A549 (cell line): ENCODE measurements around the gene MYPOP.

Source experiments
- CEBPB ChIP-seq, 2 experiments: fragments of >200 bp in 1 of 2; sonication (Bioruptor Twin) in 1 of 2; formaldehyde crosslinking in 1 of 2; IDR thresholded peaks; 2 replicates each; pipeline ENCODE4 v1.6.1; 2012 to 2016
- TF ChIP-seq, protein P1 (sequence below): fragments of >200 bp; sonication (Bioruptor Twin); formaldehyde crosslinking; IDR thresholded peaks from 3 replicates; pipeline ENCODE4 v1.5.1; 2016

DNA sequence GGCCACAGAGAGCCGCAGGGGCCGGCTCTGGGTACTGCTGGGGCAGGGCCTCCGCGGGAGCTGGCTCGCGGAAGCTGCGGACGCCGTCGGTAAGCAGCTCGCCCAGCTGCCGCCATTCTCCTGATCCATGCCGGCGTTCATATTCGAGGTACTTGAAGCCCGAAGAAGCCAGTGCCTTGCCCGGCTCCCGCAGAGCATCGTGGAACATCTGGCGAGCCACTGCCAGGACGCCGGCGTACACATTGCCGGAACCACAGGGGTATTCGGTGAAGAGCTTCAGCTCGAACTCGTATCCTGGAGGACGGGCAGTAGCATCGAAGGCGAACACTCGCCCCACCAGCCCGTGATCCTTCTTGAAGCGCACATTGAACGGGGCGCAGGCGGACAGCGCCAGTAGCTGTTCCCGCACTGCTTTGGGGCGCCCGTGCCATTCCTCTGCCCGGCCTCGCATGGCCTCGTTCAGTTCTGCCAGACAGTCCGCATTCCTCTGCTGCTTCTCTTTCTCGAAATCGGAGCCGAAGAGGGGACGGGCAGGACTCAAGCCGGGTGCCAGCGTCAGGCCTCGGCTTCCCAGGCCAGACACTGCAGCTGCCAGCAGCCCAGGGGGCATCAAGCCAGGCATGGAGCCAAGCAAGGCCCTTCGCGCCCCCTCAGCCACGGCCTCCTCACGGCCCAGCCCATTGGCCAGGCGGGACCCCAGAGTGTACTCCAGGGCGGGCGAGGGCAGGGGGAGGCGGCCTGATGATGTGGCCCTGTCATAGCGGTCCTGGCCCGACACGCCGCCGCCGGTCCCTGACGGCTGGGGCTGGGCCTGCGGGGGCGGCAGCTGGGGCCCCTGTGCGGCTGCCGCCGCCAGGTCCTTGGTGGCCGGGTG, 17.5 kb downstream of the MYPOP start:
- TF ChIP-seq, protein P1, sequence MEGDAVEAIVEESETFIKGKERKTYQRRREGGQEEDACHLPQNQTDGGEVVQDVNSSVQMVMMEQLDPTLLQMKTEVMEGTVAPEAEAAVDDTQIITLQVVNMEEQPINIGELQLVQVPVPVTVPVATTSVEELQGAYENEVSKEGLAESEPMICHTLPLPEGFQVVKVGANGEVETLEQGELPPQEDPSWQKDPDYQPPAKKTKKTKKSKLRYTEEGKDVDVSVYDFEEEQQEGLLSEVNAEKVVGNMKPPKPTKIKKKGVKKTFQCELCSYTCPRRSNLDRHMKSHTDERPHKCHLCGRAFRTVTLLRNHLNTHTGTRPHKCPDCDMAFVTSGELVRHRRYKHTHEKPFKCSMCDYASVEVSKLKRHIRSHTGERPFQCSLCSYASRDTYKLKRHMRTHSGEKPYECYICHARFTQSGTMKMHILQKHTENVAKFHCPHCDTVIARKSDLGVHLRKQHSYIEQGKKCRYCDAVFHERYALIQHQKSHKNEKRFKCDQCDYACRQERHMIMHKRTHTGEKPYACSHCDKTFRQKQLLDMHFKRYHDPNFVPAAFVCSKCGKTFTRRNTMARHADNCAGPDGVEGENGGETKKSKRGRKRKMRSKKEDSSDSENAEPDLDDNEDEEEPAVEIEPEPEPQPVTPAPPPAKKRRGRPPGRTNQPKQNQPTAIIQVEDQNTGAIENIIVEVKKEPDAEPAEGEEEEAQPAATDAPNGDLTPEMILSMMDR: no peak
- no peak for TF ChIP-seq CEBPB (IDR thresholded peaks at IDR 0.05)
